GM04504 (cell line): Measurements from ENCODE around the gene FSTL4.

Experiments used
- DNase-seq: peaks from one replicate; pipeline ENCODE4 v3.0.0-alpha.2; 2012; ENCODE audit warnings: low read depth

FSTL4 gene

DNA sequence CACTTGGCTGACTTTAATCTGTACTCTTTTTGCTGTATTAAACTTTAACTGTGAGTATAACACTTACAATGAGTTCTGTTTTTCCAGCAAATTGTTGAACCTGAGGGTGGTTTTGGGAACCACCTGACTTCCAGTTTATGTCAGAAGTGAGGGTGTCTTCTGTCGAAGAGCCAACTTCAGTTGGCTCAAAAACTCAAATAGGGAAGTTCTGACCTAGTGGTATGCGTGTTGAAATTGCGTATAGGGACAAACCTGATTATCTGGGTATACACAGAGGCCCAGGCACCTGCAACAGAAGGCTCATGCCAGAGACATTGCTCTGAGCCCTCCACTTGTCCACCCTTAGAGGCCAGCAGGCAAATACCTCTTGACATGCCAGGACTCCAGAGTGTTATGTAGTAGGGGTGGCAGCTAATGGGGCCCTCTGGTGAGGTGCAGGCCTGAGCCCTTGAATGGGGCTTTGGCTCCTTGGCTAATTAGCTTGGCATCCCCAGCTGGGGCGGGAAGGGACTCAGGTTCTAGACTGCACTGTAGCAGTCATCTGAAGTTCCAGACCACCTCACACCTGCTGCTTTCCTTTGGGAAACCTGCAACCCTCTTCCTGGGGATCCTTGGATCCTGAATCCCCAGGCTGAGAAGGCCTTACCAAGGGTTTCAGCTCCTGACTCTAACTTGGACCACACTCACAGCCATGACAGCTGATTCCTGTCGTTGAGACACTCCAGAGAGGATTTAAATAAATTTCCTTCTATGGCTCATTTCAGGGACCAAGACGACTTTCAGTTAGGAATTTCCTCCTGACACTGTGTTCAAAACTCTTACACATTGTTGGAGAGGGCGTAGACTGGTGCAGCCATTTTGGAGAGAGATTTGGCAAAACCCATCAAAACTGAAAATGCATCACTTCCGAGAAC is 370.9 kb downstream of the FSTL4 start:
- DNase-seq = no peak

GRCh38 chr5:133240425-133241091 is 371.8 kb downstream of the FSTL4 start:
- DNase-seq = peak; percentile 70

DNA sequence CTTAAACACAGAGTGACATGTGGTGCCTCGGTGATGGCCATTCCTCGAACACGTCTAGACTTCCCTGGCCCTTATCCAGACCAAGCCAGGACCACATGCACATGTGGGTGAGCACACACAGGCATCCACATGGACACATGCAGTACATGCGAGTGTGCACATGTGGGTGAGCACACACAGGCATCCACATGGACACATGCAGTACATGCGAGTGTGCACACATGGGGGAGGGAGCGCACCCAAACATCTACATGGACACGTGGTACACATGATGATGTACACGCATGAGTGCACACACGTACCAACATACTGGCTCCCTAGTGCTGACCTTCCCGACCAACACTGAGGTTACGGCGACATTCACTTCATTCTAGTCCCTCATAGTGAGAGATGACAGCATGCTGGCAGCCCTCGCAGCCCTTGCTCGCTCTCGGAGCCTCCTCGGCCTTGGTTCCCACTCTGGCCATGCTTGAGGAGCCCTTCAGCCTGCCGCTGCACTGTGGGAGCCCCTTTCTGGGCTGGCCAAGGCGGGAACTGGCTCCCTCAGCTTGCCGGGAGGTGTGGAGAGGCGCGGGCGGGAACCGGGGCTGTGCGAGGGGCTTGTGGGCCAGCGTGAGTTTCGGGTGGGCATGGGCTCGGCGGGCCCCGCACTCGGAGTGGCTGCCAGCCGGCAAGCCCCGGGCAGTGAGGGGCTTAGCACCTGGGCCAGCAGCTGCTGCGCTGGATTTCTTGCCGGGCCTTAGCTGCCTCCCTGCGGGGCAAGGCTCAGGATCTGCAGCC is 373.7 kb downstream of the FSTL4 start:
- no peak for DNase-seq

DNA sequence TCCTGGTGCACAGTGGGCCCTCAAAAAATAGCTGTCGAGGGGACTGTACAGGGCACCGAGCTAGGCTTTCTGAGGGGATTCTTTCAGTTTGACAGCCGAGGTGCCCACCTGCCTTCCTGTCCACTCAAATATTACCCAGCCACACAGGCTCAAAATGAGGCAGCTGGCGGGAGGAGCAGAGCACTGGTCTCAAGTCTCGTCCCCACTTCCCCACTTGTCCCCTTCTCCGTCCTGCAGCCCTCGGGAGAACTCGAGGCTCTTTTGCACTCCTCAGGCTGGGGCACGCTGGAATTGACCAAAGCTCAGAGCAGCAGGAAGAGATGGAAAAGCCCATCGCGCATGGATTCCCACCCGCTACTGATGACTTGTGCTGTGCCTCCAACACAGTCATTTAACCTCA is 375.4 kb downstream of the FSTL4 start:
- DNase-seq = no peak

GRCh38 chr5:133236541-133236951 is 375.8 kb downstream of the FSTL4 start:
- no peak for DNase-seq

- no peak for DNase-seq
Measured at GRCh38 chr5:133235696-133236426, 376.5 kb downstream of the FSTL4 start.

DNA sequence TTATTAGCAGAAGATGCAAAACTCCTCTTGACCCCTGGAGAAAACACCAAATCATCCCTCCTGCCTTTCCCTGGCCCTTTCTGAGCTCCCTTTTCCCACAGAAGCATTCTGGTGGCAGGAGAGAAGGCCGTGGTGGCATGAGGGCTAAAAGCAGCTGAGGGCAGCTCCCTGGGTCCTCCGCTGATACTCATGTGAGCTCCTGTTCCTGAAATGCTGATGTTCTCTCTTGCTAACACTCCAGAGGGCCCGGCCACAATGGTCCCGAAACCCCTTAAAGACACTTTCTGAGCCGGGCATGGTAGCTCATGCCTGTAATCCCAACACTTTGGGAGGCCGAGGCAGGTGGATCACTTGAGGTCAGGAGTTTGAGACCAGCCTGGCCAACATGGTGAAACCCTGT is 377.4 kb downstream of the FSTL4 start:
- DNase-seq = no peak

DNA sequence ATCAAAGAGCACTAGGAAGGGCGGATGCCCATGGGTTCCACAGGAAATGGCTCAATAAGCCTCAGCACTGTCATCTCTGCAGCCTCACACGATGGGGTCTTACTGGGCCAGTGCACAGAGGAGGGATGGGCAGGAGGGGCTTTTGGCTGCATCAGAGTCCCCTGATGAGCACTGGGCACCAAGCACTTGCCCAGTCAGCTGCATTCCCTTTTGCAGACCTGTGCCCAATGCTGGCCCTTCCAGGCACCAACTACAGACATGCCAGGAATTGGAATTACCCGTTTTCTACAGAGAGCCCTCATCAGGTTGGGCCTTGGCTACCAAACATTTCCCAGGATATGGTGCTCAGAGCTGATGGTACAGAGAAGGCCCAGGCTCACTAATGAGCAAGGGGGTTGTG is 378.1 kb downstream of the FSTL4 start:
- no peak for DNase-seq

DNA sequence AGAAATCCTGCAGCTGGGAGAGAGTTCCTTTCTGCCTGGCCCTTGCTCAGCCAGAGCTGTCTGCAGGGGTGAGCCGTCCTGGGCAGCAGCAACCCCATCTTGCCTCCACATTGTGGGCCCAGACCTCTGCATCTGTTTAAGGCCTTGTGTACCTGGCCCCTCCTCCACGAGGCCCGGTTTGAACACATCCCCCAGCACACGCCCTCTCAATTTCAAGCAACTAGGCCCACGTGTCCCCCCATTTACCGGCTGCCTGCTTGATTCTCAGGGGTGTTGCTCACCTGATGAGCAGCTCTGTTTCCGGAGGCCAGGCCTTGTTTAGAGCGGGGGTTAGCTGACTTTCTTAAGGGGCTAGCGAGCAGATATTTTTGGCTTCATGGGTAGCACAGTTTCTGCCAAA is 378.7 kb downstream of the FSTL4 start:
- no peak for DNase-seq

GRCh38 chr5:133232911-133233310 is 379.4 kb downstream of the FSTL4 start:
- DNase-seq = no peak

- no peak for DNase-seq
Measured at GRCh38 chr5:133232435-133232834, 379.9 kb downstream of the FSTL4 start.

DNA sequence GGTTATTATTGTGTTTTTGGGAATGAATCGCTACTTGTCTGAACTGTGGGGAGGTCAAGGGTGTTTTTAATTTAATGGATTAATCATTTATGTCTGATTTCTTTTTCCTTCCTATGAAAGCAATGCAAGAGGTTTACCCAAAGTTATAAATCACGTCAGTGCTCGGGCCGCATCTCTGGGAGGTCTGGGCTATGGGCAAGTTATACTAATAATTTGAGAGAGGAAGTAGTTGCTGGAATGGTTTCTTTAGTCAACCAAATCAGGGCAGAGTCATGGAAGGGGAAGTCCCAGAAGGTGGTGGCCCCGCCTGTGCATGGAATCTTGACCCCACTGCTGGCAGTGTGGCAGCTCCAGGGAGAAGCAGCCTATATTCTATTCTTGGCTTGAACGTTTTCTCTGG is 380.3 kb downstream of the FSTL4 start:
- no peak for DNase-seq

DNA sequence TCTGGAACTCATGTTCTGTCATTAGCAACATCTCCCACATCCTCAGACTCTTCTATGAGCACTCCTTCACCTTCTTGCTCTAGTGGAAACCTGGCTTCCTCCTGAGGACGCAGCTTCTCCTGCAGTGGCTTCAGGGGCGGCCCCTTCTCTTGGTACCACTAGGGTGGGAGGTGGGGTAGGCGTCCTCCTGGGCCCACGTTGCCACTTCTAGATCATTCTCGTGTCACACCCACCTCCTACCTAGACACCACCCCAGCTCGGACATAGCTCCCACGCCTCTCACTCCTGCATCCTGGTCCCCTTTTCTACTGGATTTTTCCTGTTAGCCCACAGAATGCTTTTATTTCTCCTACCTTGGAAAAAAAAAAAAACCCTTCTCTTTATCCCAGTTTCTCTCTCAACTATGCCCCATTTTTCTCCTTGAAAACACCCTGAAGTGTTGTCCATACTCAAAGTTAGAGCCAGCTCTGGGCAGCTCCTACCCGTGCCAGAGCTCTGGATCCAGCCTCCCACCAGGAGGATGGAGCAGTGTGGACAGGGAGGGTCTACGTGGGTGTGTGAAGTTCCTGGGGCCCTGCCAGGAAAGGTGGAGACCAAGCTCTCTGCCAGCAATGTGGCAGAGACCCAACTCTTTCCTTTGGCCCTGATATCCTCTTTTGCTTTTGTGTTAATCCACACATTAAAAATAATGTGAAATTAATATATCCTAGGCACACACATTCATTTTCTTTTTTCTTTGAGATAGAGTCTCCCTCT is 381.3 kb downstream of the FSTL4 start:
- DNase-seq = no peak

GRCh38 chr5:133229931-133230664 is 382.2 kb downstream of the FSTL4 start:
- DNase-seq = no peak

DNA sequence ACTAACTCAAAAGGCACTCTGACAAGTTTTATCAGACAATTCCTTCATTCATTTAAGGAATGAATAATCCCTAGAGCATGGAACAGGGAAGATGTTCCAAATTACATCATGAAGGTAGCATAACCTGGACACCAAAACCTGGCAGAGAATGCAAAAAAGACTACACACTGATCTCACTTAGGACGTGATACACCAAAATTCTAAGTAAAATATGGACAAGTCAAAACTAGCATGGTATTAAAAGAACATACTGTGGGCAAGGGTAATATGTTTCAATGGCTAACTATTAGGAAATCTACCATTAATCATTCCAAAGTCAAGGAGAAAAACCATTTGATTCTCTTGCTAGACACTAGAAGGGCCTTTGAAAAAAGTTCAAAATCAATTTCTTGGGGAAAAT is 384.0 kb downstream of the FSTL4 start:
- DNase-seq = no peak

GRCh38 chr5:133227897-133228296 is 384.4 kb downstream of the FSTL4 start:
- no peak for DNase-seq

- DNase-seq = no peak
Measured at GRCh38 chr5:133227082-133227481, 385.3 kb downstream of the FSTL4 start.

DNA sequence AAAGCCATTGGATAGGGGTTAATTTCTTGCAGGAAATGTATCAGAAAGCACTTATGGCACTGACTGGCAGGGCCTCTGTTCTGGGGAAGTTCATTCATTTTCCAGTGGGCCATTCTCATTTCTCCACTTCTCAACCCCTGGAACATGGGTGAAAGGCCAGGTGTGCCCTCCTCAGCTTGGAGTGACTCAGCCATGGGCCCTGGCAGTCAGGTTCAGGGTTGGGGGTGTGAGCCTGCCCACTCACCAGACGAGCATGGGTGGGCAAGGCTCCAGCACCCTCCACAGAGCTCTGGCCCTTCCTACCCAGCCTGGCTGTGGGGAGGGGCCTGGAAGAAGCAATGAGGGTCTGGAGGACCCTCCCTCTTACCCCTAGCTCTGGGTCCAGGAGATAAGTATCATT is 386.2 kb downstream of the FSTL4 start:
- no peak for DNase-seq

DNA sequence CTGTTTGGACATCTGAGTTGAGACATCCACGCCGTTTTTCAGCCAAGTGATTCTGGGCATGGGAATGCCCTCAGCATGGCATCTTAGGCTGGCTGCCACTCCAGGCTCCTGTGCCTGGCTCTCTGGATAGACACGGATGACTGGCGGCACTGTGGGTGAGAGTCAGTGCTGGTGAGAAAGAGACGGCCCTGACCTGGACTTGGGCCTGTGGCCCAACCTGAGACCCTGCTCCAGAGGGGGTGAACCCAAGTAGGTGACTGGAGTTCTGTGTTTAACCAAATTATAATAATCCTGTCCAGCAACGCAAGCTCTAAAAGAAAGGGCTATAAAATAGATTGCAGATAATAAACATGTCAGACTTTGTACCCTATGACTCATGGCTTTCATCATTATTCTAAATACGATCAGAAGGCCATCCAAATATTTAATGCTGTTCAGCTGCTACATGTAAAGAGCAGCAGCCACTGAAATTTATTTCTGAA is 386.6 kb downstream of the FSTL4 start:
- DNase-seq = peak; percentile 13

DNA sequence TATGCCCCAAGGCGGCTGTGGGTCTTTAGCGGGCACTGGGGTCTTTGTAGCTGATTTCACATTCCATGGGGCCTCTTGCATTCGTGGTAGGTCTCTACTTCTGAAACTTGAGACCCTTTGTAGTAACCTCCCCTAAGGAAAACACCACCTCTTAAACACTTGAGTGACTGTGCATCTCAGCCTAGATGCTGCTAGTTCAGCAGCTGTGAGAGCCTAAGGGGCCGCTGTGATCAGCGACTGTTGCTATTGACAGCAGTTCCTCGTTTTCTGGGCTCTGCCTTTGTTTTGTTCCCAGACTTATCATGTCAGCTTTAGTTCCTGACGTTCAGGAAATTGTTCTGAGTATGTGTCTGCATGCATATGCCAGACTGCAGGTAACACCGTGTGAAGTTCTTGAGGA is 389.4 kb downstream of the FSTL4 start:
- DNase-seq = no peak
